ENCODE results near the gene IPCEF1.

DNA sequence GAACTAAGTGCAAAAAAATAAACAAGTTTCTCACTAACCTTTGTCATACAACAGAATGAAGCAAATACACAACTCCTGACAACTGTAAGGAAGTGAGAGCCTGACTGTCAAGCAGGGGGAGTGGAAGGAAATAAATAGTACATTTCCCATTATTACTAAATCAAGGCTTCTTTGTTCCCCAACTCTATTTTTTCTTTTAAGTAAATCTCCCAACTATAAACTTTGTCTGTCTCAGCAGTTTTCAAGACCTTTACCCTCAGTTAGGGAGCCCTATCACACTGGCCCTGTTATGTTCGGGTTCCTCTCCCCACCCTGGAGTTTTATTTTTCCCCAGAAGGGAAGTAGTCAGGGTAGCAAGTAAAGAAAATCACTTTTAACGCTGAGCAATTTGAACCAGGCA is 24.1 kb upstream of the IPCEF1 start:
- TF ChIP-seq REST (IDR thresholded peaks at IDR 0.05) (no peak), TAF1 (conservative IDR thresholded peaks at IDR 0.05) (no peak), HNF4A (conservative IDR thresholded peaks at IDR 0.05) (no peak), GABPA (IDR thresholded peaks at IDR 0.05 in 1 of 2, conservative IDR thresholded peaks at IDR 0.05 in 1 of 2) (no peak), FOXA2 (IDR thresholded peaks at IDR 0.05) (no peak), YY1 (IDR thresholded peaks at IDR 0.05) (no peak), JUND (IDR thresholded peaks at IDR 0.05) (no peak), RAD21 (IDR thresholded peaks at IDR 0.05) (no peak)
- TF ChIP-seq, protein P1, sequence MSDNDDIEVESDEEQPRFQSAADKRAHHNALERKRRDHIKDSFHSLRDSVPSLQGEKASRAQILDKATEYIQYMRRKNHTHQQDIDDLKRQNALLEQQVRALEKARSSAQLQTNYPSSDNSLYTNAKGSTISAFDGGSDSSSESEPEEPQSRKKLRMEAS (IDR thresholded peaks at IDR 0.05) = no peak
- TF ChIP-seq, protein P2, sequence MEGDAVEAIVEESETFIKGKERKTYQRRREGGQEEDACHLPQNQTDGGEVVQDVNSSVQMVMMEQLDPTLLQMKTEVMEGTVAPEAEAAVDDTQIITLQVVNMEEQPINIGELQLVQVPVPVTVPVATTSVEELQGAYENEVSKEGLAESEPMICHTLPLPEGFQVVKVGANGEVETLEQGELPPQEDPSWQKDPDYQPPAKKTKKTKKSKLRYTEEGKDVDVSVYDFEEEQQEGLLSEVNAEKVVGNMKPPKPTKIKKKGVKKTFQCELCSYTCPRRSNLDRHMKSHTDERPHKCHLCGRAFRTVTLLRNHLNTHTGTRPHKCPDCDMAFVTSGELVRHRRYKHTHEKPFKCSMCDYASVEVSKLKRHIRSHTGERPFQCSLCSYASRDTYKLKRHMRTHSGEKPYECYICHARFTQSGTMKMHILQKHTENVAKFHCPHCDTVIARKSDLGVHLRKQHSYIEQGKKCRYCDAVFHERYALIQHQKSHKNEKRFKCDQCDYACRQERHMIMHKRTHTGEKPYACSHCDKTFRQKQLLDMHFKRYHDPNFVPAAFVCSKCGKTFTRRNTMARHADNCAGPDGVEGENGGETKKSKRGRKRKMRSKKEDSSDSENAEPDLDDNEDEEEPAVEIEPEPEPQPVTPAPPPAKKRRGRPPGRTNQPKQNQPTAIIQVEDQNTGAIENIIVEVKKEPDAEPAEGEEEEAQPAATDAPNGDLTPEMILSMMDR (IDR thresholded peaks at IDR 0.05; ENCODE audit: low read depth, low read length, missing input control) = no peak
- TF ChIP-seq, protein P3, sequence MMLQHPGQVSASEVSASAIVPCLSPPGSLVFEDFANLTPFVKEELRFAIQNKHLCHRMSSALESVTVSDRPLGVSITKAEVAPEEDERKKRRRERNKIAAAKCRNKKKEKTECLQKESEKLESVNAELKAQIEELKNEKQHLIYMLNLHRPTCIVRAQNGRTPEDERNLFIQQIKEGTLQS (IDR thresholded peaks at IDR 0.05) = no peak
- TF ChIP-seq, protein P4, sequence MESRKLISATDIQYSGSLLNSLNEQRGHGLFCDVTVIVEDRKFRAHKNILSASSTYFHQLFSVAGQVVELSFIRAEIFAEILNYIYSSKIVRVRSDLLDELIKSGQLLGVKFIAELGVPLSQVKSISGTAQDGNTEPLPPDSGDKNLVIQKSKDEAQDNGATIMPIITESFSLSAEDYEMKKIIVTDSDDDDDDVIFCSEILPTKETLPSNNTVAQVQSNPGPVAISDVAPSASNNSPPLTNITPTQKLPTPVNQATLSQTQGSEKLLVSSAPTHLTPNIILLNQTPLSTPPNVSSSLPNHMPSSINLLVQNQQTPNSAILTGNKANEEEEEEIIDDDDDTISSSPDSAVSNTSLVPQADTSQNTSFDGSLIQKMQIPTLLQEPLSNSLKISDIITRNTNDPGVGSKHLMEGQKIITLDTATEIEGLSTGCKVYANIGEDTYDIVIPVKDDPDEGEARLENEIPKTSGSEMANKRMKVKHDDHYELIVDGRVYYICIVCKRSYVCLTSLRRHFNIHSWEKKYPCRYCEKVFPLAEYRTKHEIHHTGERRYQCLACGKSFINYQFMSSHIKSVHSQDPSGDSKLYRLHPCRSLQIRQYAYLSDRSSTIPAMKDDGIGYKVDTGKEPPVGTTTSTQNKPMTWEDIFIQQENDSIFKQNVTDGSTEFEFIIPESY (IDR thresholded peaks at IDR 0.05) = no peak

Data from liver (tissue), 3 donors.